GM18526 (cell line): ENCODE results near the gene NCOA3.

ENCODE experiments used
- POLR2A ChIP-seq: IDR thresholded peaks from 3 replicates; pipeline ENCODE4 v1.6.1; 2011; ENCODE audit not compliant: insufficient read length; ENCODE audit errors: extremely low read depth

Gene NCOA3

DNA sequence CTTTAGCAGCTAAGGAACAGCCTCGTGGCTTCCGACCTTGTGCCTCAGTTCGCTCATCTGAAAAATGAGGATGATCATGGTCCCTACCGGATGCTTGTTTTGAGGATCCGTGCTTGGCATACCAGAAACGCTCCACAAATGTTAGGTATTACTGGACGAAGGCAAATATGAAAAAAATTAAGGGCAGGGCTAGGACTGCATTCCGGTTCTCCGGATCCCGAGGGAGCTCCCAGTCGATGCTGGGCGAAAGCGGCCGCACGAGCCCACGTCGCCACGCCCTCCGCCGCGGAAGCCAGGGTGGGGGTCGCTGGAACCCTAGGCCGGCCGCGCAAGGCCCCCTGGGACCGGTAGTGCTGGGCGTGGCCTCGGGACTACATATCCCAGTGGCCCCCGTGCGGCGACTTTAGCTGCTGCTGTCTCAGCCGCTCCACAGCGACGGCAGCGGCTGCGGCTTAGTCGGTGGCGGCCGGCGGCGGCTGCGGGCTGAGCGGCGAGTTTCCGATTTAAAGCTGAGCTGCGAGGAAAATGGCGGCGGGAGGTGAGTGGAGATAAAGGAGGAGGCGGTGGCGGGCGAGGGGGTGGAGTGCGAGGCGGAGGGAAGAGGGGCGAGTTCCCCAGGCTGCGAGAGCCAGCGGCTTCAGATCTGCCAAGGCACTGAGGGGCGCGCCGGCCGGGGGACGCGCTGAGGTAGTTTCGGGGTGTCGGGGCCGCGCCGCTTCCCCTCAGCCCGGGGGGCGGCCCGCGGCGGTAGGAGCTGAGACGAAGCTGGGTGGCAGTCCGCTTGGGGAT lies at the start of gene NCOA3:
Gene NCOA3, plus strand, starts transcription at position 406 of the 789 bp plus-strand sequence. CDS start 120,361 bp downstream, outside the sequence.
- TF ChIP-seq POLR2A: peak; percentile 96

DNA sequence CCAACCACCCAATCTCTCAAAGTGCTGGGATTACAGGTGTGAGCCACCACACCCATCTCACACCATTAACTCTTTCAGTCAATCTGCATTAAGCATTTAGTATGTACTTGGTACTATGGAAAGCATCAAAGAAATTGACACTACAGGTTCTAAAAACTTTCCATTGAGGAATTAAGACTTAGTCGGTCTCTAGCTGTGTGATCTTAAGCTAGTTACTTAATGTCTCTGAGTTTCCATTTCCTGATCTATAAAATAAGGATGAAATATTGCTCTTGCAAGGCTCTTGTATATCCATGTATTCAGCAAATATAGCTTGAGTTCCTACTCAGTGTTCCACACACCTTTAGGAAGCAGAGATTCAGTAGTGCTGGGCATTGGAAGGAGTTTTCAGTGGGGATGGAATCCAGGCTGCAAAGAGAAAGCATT lies 48.9 kb upstream of the NCOA3 start:
- TF ChIP-seq POLR2A: no peak

DNA sequence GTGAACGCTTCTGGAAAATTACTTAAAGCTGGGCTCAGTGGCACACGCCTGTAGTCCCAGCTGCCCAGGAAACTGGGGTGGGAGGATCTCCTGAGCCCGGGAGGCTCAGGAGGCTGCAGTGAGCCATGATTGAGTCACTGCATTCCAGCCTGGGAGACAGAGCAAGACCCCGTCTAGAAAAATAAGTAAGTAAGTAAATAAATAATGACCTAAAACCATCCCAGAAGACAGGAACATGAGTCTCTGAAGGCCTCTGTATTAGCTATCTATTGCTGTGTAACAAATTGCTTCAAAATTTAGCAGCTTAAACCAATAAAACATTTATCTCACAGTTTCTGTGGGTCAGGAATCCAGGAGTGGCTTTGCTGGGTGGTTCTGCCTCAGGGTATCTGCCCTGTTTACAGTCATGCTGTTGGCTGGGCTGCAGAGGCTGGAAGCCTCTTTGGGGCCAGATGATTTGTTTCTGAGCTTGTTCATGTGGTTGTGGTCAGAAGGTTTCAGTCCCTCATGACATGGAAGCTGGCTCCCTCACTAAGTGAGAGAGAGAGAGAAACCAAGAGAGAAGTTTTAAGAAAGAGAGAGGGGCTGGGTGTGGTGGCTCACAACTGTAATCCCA lies 48.4 kb upstream of the NCOA3 start:
- TF ChIP-seq POLR2A: no peak

DNA sequence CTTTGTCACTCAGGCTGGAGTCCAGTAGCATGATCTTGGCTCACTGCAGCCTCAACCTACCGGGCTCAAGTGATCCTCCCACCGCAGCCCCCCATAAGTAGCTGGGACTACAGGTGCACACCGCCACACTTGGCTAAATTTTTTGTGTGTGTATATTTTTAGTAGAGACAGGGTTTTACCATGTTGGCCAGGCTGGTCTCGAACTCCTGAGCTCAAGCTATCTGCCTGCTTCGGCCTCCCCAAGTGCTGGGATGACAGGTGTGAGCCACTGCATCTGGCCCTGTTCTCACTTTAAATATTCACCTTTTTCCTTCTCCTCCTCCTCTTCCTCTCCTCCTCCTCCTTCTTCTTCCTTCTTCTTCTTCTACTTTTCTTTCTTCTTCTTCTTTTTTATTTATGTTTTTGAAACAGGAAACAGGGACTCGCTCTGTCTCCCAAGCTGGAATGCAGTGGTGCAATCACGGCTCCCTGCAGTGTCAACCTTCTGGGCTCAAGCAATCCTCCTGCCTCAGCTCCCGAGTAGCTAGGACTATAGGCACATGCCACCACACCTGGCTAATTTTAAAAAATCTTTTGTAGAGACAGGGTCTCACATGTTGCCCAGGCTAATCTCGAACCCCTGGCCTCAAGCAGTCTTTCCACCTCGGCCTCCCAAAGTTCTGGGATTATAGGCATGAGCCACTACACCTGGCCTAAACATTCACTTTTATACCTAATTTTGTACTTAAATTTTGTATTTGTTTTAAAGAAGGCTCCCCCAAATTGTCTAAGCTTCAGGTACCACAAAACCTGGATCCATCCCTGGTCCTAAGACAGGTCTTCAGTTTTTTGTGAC lies 47.2 kb upstream of the NCOA3 start:
- TF ChIP-seq POLR2A: no peak

DNA sequence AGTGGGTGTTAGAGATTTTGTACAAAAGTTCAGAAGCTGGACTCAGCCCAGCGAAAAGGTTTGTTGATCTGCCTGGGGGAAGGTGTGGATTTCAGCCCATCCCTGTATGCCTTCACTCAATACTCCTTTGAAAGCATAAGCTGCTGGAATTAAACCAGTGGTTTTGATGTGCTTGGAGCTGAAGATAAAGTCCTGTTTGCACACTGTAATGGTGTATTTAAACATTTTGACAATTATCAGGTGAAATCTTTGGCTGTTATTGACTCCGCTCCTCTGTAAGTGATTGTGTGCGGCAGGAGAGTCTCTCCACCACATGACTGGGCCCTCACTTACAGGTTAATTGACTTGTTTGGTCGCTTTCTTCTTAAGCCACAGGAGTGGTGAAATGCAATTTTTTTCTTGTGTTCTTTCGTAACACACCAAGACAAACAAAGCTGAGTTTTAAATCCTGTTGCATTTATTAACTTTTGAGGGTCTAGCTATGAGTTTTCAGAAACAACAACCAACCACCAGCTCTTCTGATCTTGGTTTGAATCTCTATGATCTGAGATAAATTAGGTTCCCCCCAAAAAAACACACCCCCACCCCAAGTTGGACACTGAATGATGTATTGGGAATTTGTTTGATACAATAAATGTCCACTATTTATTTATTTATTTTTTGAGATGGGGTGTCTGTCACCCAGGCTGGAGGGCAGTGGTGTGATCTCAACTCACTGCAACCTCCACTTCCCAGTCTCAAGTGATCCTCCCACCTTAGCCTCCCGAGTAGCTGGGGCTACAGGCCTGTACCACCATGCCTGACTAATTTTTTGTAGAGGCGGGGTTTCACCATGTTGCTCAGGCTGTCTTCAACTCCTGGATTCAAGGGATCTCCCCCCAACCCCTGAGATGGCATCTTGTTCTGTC lies 46.3 kb upstream of the NCOA3 start:
- TF ChIP-seq POLR2A: no peak

DNA sequence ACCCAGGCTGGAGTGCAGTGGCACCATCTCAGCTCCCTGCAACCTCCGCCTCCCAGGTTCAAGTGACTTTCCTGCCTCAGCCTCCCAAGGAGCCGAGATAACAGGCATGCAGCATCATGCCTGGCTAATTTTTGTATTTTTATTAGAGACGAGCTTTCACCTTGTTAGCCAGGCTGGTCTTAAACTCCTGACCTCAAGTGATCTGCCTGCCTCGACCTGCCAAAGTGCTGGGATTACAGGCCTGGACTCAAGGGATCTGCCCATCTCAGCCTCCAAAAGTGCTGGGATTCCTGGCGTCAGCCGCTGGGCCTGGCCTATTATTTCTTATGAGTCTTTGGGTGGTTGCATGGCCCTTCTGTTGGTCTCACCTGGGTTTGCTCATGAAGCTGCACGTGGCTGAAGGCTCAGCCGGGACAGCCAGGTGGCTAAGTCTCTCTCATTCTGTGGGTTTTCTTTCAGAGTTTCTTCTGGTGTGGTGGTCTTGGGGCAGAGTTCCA lies 45.6 kb upstream of the NCOA3 start:
- TF ChIP-seq POLR2A: no peak

DNA sequence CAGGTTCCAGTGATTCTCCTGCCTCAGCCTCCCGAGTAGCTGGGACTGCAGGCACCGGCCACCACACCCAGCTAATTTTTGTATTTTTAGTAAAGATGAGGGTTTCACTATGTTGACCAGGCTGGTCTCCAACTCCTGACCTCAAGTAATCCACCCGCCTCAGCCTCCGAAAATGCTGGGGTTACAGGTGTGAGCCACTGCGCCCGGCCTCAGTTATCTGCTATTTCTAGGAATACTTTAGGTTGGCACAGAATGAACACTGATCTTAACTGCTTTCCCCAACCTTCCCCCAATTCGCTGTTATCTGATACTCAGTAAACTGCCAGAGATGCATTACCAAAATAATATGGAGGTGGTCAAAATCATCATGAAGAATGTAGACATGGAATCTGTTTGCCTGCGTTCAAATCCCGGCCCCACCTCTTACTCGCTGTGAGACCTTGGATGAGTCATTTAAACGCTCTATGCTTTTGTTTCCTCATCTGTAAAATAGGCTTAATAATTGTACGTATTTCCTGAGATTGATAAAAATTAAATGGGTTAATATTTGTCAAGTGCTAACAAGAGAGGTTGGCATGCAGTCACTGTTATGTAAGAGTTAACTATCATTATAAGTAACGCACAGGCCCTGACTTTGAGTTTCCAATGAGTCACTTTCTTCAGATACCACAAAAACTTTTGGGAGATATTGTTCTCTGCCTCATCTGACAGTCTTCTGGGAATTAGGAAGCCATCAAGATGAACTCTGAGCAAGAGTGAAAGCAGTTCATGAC lies 44.5 kb upstream of the NCOA3 start:
- TF ChIP-seq POLR2A: no peak

DNA sequence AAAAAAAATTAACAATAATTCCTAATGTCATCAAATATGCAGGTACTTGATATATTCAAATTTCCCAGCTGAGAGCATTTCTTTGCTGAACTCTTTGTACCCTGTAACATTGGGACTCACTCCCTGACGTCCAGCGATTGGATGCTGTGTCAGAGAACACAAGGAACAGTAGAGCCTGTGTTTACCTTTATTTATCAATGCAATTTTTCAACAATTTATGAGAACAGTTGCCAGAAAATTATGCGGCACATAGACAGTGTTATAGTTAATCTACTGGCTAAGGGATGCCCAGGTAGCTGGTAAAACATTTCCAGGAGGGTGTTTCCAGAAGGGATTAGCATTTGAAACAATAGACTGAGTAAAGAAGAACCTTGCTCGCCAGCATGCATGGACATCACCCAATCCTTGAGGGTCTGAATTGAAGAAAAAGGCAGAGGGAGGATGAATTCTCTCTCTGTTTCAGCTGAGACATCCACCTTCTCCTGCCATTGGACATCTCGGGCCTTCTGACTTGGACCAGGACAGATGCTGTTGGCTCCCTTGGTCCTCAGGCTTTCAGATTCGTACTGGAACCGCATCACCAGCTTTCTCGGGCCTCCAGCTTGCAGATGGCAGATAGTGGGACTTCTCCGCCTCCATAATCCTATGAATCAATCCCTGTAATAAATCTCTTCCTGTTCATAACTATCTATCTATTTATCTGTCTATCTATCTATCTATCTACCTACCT lies 42.2 kb upstream of the NCOA3 start:
- no peak for TF ChIP-seq POLR2A

DNA sequence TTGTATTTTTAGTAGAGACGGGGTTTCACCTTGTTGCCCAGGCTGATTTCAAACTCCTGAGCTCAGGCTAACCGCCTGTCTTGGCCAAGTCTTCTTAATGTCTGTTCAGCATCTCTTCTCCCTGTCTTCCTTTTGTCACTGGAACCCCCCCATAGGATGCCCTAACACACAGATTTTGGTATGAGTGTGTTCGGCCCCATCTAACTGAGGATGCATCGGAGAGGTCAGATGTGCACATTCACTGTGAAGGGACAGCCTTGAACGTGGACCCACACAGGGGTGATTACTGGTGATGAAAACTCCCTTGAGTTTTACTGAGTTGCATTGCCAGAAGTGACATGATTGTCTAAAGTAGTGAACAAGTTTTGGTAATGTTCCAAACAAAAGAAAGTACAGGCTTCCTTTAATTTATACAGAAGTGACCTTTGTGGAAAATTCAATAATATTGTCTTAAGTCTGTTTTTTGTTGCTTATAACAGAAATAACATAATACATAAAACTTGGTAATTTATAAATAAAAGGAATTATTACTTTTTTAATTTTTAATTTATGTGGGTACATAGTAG lies 40.5 kb upstream of the NCOA3 start:
- TF ChIP-seq POLR2A: no peak

DNA sequence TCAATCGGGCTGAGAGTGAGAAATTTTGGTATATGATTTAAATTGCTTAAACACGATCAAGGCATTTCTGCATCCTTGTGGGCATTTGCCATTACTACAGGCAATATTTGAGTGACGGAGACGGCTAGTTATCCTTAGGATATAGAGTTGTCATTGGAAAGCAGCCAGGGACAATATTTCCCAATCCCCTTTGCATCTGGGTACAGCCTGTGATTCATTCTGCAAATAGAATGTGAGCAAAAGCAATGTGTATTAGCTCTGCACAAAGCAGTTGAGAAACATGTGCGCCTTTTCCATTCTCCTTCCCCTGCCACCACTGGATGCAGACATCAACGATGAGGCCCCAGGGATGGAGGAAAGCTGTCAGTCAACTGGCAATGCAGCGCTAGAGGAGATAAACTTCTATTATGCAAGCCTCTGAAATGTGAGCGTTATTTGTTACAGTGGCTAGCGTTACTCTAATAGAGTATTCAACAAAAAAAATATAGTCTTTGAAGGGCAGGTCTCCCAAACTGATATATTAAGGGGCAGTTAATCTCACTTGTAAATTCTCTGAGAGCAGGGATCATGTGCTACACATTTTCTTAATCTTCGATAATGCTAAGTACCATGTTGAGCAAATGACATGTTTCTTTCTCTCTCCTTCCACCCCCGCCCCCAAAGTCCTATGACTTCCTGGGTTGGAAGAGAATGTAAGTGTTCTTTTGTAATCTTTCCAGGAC lies 37.1 kb upstream of the NCOA3 start:
- no peak for TF ChIP-seq POLR2A

DNA sequence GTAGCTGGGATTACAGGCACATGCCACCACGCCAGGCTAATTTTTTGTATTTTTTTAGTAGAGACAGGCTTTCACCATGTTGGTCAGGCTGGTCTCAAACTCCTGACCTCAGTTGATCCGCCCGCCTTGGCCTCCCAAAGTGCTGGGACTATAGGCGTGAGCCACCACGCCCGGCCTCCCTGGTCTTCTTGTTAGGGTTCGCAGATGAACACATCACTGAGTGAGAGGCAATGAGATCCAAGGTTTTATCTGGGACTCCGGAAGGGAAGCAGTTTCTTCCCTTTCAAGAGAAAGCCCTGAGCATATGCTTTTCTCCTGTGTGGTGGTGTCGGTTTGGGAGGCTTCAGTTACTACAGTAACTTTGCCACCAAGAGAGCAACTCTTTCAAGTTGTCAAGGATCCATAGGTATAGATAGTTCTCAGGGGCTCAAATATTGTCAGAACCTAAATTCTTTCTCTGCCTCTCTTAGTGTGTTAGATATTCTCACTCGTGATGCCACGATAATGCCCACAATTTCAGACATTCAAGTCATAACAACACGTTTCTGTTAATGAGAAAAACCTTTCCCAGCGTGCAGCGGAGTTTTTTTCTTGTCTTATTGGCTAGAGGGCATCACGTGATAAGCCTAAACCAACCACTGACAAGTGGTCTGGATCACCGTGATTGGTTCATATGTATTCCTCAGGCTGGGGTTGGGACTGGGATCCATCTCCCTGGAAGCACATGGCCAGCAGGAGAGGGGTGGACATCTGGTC lies 36.2 kb upstream of the NCOA3 start:
- no peak for TF ChIP-seq POLR2A

DNA sequence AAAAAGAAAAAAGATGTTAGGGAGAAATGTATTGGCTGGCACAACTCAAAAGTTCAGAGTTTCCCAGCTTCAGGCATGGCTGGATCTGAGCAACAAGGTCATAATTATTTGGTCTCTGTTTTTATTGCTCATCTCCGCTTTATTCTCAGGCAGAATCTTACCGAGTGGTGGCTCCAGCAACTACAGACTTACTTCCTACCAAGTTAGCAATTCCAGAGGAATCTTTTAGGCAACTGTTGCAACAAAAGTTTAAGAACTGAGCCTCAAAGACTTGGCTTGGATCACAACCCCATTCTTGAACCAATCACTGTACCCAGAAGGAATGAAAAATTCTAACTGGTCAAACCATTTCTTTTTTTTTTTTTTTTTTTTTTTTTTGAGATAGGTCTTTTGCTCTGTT lies 35.5 kb upstream of the NCOA3 start:
- TF ChIP-seq POLR2A: no peak
